Activated CD8-positive, alpha-beta memory T cell treated with anti-CD3 and anti-CD28 coated beads, Interleukin-2, amount 10 ng/mL, durations not matched to agents 7 days and 5 days (primary cell): ENCODE data around the gene AMOTL2. TPM values are rescaled to one million over a fixed set of nuclear protein-coding genes. Genes with fewer than 3 reads are reported as not detected.

Experiments
- ATAC-seq: fragments of 150-1000 bp; cut with Tn5 transposase; one replicate; pipeline ENCODE4 v1.10.0; 2021; ENCODE audit warnings: moderate library complexity
- CTCF ChIA-PET: fragments of 350-600 bp; sonication (Branson Sonifier 250); formaldehyde crosslinking; loops from one replicate; lab custom pipeline; 2021; ENCODE audit warnings: antibody characterized with exemption; lab: Charles Lee
- DNase-seq: peaks from one replicate; pipeline ENCODE4 v3.0.0-alpha.2; 2020
- H3K27ac Mint-ChIP-seq: one replicate; pipeline ENCODE4 v1.8.0; 2021; ENCODE audit warnings: mild to moderate bottlenecking, mixed read lengths
- H3K27me3 Mint-ChIP-seq: one replicate; pipeline ENCODE4 v1.8.0; 2021; ENCODE audit warnings: mixed read lengths
- H3K36me3 Mint-ChIP-seq: one replicate; pipeline ENCODE4 v1.8.0; 2021; ENCODE audit warnings: mild to moderate bottlenecking, mixed read lengths
- H3K4me1 Mint-ChIP-seq: one replicate; pipeline ENCODE4 v1.8.0; 2021; ENCODE audit warnings: mixed read lengths
- H3K4me3 Mint-ChIP-seq: one replicate; pipeline ENCODE4 v1.8.0; 2021; ENCODE audit warnings: mild to moderate bottlenecking, moderate library complexity, mixed read lengths
- H3K9me3 Mint-ChIP-seq: one replicate; pipeline ENCODE4 v1.8.0; 2022; ENCODE audit warnings: low read depth, mixed read lengths
- total RNA-seq, 2 experiments: library from RNA; stranded (reverse); gene quantifications; one replicate each; pipeline ENCODE4 v1.2.3, GENCODE V29; 2021

Gene AMOTL2
- total RNA-seq, 2 experiments from 2014 or later = not detected

DNA sequence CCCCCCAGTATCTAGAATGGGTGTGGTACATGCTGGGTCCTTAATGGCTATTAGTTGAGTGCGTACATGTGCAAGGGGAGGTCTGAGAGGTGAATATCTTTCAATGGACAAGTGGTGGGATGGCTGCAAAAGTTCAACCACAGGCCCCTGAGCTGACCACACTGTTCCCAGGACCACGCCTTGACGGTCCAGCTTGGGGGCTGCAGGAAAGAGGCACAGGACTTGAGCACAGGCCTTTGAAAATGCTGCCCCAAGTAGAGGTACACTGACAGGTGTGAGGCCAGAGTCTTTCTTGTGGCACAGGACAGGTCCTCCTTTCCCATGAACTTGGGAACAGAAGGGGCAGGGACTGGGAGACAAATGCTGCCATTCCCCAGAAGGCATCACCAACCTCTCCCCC is 24.0 kb downstream of the AMOTL2 start:
- DNase-seq = no peak
- CTCF ChIA-PET = no interaction called here
- ATAC-seq = no peak
- Mint-ChIP-seq H3K4me3 (no peak overlapping the region), H3K27me3 (peaks cover 3% of the 10 kb centered on the region), H3K36me3 (no peaks in the 10 kb centered on the region), H3K27ac (no peak overlapping the region), H3K9me3 (no peaks in the 10 kb centered on the region), H3K4me1 (no peaks in the 10 kb centered on the region)

DNA sequence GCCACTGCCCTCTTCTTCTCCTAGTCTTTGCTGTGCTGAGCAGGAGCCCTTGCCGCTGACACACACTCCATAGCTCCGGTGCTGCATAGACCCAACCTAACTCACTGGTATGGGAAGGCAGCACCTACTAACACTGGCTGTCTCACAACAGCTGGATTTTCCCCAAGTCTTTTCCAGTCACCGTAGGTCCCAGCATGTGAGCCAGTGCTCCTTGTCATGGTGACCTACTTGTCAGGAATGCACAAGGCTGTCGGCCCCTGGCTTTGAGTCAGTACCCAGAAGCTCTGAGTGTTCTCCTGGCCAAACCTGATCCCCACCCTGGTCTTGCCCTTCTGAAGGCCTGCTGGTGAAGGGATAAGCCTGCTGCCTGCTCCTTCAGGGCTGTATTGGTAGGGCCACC is 25.7 kb downstream of the AMOTL2 start:
- CTCF ChIA-PET = no interaction called here
- no peaks in the 10 kb centered on the region for H3K9me3 Mint-ChIP-seq
- DNase-seq (no peak), ATAC-seq (no peak)
- no peaks in the 10 kb centered on the region for H3K36me3 Mint-ChIP-seq
- peaks cover 6% of the 10 kb centered on the region for H3K27me3 Mint-ChIP-seq
- no peak overlapping the region for H3K4me3 Mint-ChIP-seq
- H3K27ac Mint-ChIP-seq = no peak overlapping the region
- peaks cover 4% of the 10 kb centered on the region for H3K4me1 Mint-ChIP-seq

DNA sequence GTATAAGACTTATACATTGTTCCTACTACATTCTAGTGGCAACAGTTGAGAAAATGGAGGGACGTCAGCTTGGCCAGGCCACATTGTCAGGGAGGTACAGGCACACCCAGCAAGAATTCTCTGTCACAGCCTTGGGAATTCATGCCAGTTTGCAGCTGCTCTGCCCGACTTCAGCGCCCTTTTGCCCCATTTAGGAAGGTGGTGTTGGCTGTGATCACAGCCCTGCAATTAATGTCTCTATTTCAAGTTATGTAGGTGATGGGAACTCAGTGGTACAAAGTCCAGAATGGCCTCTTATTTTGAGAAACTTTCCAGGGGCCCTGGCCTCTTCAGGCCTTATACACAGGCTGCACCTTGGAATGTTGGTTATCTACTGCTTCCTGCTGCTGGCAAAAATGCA is 26.7 kb downstream of the AMOTL2 start:
- no peaks in the 10 kb centered on the region for H3K9me3 Mint-ChIP-seq
- H3K27ac Mint-ChIP-seq = no peak overlapping the region
- CTCF ChIA-PET = no interaction called here
- H3K4me1 Mint-ChIP-seq = peaks cover 4% of the 10 kb centered on the region
- peaks cover 4% of the 10 kb centered on the region for H3K27me3 Mint-ChIP-seq
- no peak overlapping the region for H3K4me3 Mint-ChIP-seq
- ATAC-seq (no peak), DNase-seq (no peak)
- no peaks in the 10 kb centered on the region for H3K36me3 Mint-ChIP-seq

DNA sequence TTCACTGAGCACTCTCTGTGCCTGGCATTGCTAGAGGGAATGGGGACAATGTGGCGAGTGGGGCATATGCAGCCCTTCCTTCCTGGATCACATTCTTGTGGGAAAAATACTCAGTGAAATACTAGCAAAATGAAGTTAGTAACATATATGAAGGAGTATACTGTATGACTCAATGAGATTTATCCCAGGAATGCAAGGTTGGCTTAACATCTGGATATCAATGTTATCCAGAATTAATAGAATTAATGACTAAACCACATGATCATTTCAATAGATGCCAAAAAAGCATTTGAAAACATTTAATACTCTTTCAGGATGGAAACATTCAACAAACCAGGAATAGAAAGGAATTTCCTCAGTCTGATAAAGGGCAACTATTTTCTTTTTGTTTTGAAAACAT is 27.5 kb downstream of the AMOTL2 start:
- H3K9me3 Mint-ChIP-seq = no peaks in the 10 kb centered on the region
- no peak for ATAC-seq
- CTCF ChIA-PET = no interaction called here

DNA sequence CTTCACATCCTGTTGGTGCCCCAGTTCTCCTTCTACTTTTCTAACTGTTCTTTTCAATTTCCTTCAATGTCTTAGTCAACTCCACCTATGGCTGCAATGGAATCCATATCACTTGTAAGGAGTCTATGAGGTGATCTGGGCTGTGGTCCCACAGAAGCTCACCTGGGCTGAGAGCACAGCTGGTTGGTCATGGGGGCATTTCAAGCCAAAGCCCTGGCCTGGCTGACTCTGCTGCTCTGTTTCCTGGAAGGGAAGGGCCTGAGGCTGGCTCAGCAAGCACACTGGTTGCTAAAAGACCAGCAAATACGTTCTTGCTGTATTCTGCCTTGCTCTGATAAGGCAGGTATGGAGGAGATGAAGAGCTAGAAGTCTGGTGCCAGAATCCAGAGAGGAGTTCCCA is 29.0 kb downstream of the AMOTL2 start:
- no peak overlapping the region for H3K4me3 Mint-ChIP-seq
- no peaks in the 10 kb centered on the region for H3K9me3 Mint-ChIP-seq
- peaks cover 4% of the 10 kb centered on the region for H3K4me1 Mint-ChIP-seq
- CTCF ChIA-PET = interaction anchor here (1.6 kb wide), 1 partner anchor 106 kb away, joined by 3 read pairs; no protein-coding TSS in a partner anchor
- no peaks in the 10 kb centered on the region for H3K36me3 Mint-ChIP-seq
- H3K27me3 Mint-ChIP-seq = peaks cover 4% of the 10 kb centered on the region
- no peak overlapping the region for H3K27ac Mint-ChIP-seq
- no peak for ATAC-seq
- no peak for DNase-seq

More for the DNA sequence above, 27.5 kb downstream of the AMOTL2 start:
- H3K4me1 Mint-ChIP-seq = peaks cover 4% of the 10 kb centered on the region
- H3K4me3 Mint-ChIP-seq = no peak overlapping the region
- H3K27me3 Mint-ChIP-seq = peaks cover 4% of the 10 kb centered on the region
- no peak overlapping the region for H3K27ac Mint-ChIP-seq
- H3K36me3 Mint-ChIP-seq = no peaks in the 10 kb centered on the region
- no peak for DNase-seq

DNA sequence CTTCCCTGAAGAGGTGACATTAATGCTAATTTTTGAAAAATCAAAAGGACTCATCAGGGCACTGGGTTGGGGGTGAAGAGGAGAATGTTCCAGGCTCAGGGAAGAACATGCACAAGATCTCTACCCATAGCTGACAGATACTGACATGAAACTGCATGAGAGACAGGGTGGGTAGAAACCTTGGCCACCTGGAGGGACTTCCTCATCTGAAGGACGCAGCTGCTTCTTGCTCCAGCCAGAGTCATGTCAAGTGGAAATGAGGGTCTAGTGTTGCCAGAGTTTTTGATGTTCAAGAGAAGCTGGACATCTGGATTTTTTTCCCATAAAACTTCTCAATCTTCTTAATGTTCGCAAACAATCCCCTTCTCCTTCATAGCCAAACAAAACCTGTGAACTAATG is 29.7 kb downstream of the AMOTL2 start:
- ATAC-seq (no peak), DNase-seq (no peak)
- Mint-ChIP-seq H3K4me3 (no peak overlapping the region), H3K4me1 (peaks cover 4% of the 10 kb centered on the region), H3K36me3 (no peaks in the 10 kb centered on the region), H3K27ac (no peak overlapping the region), H3K9me3 (no peaks in the 10 kb centered on the region), H3K27me3 (peaks cover 4% of the 10 kb centered on the region)
- CTCF ChIA-PET = interaction anchor here (1.6 kb wide), 1 partner anchor 106 kb away, joined by 3 read pairs; no protein-coding TSS in a partner anchor

DNA sequence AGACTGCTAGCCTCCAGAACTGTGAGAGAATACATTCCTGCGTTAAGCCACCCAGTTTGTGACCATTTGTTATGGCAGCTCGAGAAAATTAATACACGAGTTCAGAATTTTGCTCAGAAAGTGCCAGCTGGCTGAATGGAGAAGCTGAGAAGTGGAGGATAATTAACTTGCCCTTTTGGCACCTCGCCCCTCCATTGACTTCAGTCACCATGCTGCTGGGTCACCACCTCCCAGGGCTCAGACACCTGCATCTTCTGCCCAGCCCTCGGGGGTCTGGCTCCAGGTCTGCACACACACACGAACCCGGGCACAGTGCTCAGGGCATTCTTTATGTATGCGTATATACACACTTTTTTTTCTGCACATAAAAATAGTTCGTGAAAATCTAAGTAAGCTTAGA is 32.0 kb downstream of the AMOTL2 start:
- H3K4me1 Mint-ChIP-seq = peaks cover 4% of the 10 kb centered on the region
- DNase-seq = no peak
- peaks cover 4% of the 10 kb centered on the region for H3K27me3 Mint-ChIP-seq
- H3K4me3 Mint-ChIP-seq = no peak overlapping the region
- no peak for ATAC-seq
- H3K27ac Mint-ChIP-seq = no peak overlapping the region
- no peaks in the 10 kb centered on the region for H3K36me3 Mint-ChIP-seq
- no peaks in the 10 kb centered on the region for H3K9me3 Mint-ChIP-seq
- CTCF ChIA-PET = no interaction called here

DNA sequence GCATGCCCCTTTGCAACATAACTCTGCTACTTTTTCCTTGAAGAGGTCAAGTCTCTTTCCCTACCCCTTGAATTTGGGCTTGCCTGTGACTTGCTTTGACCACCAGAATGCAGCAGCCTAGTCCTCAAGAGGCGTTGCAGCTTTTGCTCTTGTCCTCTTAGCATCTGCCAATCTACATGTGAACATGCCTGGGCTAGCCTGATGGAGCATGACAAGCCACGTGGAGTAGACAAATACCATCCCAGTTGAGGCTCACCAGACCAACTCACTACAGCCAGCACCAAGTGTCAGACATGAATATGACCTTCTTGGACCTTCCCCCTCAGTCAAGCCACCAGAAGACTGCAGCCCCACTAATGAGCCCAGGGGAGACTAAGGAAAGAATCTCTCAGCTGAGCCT is 32.9 kb downstream of the AMOTL2 start:
- H3K27me3 Mint-ChIP-seq = peaks cover 4% of the 10 kb centered on the region
- H3K4me3 Mint-ChIP-seq = no peak overlapping the region
- ATAC-seq (no peak), DNase-seq (no peak)
- CTCF ChIA-PET = no interaction called here
- no peak overlapping the region for H3K27ac Mint-ChIP-seq
- no peaks in the 10 kb centered on the region for H3K9me3 Mint-ChIP-seq
- peaks cover 4% of the 10 kb centered on the region for H3K4me1 Mint-ChIP-seq
- H3K36me3 Mint-ChIP-seq = no peaks in the 10 kb centered on the region

DNA sequence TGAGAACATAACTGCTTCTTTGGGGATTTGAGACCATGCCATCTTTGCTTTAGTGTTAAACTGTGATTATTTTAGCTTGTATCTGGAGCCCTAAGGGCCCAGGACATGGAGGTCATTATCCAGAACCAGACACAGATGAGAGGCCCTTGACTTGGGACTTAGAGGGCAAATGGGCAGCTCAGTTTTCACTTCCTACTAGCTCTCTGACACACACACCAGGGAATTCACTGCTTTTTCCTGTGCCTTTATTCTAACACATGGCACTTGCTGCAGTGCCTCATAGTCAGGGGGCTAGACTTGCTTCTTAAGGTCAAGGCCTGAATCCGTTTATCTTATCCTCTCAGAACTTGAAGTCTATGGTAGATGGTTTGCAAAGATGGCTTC is 33.3 kb downstream of the AMOTL2 start:
- CTCF ChIA-PET = interaction anchor here (0.7 kb wide), 1 partner anchor 33 kb away, joined by 3 read pairs; no protein-coding TSS in a partner anchor
- Mint-ChIP-seq H3K9me3 (no peaks in the 10 kb centered on the region), H3K27me3 (peaks cover 4% of the 10 kb centered on the region), H3K4me3 (no peak overlapping the region), H3K27ac (no peak overlapping the region), H3K4me1 (peaks cover 4% of the 10 kb centered on the region), H3K36me3 (no peaks in the 10 kb centered on the region)
- ATAC-seq (no peak), DNase-seq (no peak)

DNA sequence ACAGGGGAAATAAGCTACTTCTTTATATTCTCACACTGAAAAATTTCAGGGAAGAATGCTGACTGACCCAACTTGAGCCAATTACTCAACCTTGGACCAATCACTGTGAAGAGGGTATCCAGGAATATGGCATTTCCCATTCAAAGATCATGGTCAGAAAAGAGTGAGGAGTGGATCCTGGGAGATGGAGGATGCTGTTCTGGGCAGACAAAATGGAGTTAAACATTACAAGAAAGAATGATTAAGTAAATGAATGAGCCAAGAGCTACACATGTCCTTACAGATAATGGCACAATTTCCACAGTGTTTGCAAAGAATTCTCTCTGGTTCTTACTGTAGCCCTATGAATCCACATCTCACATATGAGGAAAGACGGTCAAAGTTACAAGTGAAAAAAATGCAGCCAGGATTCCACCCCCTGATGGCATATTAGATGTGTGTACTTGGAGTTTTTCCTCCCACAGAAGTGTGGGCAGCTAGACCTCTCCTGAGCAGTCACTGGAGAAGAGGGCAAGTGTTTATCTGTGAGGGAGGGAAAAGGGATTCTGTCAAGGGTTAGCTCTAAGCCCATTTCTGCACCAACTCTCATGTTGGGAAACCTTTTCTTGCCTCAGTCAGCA is 33.8 kb downstream of the AMOTL2 start:
- H3K27ac Mint-ChIP-seq = no peak overlapping the region
- no peak for ATAC-seq
- no peak overlapping the region for H3K4me3 Mint-ChIP-seq
- H3K27me3 Mint-ChIP-seq = peaks cover 4% of the 10 kb centered on the region
- H3K4me1 Mint-ChIP-seq = peaks cover 4% of the 10 kb centered on the region
- H3K36me3 Mint-ChIP-seq = no peaks in the 10 kb centered on the region
- DNase-seq = no peak
- CTCF ChIA-PET = interaction anchor here (0.7 kb wide), 1 partner anchor 32 kb away, joined by 3 read pairs; no protein-coding TSS in a partner anchor
- H3K9me3 Mint-ChIP-seq = no peaks in the 10 kb centered on the region

DNA sequence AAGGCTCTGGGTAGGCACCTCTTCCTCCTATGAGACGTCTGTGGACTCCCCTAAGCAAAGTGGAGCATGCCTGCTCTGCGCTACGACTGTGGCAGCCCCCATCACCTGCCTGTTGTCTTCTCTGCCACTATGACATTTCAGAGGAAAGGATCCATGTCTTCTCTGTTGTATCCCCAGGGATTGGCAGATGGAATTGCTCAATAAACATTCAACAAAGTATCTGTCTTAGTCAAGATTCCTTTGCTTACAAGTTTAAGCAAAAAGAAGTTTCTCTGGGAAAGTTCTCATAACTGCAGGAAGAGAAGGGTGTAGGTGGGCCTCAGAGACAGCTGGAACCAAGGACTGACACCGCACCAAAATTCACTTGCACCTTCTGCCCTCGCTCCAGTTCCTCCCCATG is 34.3 kb downstream of the AMOTL2 start:
- no peak for ATAC-seq
- peaks cover 1% of the 10 kb centered on the region for H3K4me1 Mint-ChIP-seq
- no peaks in the 10 kb centered on the region for H3K36me3 Mint-ChIP-seq
- no peaks in the 10 kb centered on the region for H3K27me3 Mint-ChIP-seq
- H3K9me3 Mint-ChIP-seq = no peaks in the 10 kb centered on the region
- CTCF ChIA-PET = no interaction called here
- no peak overlapping the region for H3K4me3 Mint-ChIP-seq
- no peak overlapping the region for H3K27ac Mint-ChIP-seq
- DNase-seq = no peak

DNA sequence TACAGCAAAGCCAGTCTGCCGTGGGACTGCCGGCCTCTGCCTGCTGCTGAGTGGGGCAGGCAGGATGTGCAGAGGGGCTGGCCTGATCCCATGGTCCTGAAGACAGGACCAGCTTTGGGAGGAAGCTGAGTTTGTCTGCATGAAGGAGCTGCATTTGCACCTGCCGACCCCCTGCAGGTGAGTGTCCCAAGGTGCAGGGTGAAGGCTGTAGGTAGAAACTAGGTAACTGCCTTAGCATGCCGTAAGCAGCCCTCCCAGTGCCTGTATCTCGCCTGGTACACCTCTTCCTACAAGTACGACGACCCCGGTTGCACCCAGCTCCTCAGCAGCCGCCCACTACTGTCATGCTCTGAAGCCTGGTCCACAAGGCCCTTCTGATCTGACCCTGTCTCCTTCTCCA is 34.9 kb downstream of the AMOTL2 start:
- CTCF ChIA-PET = interaction anchor here (1.4 kb wide), 1 partner anchor 27 kb away, joined by 3 read pairs; no protein-coding TSS in a partner anchor
- H3K27me3 Mint-ChIP-seq = no peaks in the 10 kb centered on the region
- H3K4me3 Mint-ChIP-seq = no peak overlapping the region
- DNase-seq (no peak), ATAC-seq (no peak)
- H3K4me1 Mint-ChIP-seq = no peaks in the 10 kb centered on the region
- no peaks in the 10 kb centered on the region for H3K9me3 Mint-ChIP-seq
- no peak overlapping the region for H3K27ac Mint-ChIP-seq
- H3K36me3 Mint-ChIP-seq = no peaks in the 10 kb centered on the region

DNA sequence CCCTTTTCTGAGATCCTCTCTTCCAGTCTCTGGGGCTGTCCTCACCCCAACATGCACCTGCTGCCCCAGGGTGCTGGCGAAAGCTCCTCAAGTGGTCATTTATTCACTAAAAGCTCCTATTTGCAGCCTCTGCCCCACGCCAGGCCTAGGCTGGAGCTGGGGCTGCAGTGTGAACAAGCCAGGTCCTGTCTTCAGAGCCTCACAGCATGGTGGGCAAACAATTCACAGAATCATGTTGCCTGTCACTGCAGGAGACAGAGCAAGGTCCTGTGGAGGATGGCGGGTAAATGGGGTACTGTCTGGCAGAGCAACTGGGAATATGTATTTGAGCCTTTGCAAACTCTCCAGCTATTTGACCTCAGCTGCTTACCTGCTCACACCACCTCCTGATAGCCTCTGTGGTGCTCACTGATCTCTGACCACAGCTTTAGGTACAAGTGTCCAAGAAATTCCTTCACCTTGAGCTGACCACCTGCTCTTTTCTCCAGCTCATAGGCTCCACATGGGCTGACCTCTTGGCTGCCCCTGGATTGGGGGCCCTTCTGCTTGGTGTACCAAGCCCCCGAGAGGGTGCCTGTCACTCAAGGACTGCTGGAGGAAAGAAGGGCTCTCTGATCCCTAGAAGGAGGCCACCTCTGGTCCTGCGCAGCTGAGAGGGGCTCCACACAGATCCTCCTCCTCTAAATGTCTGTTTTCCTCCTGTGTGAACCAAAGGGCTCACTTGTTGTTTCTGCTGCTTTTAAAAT is 35.6 kb downstream of the AMOTL2 start:
- ATAC-seq (no peak), DNase-seq (no peak)
- Mint-ChIP-seq H3K27me3 (no peaks in the 10 kb centered on the region), H3K27ac (no peak overlapping the region), H3K4me1 (no peaks in the 10 kb centered on the region), H3K9me3 (no peaks in the 10 kb centered on the region), H3K36me3 (no peaks in the 10 kb centered on the region), H3K4me3 (no peak overlapping the region)
- CTCF ChIA-PET = interaction anchor here (1.4 to 1.6 kb wide), 2 partner anchors 28 to 31 kb away, joined by 3 to 4 read pairs; no protein-coding TSS in a partner anchor

DNA sequence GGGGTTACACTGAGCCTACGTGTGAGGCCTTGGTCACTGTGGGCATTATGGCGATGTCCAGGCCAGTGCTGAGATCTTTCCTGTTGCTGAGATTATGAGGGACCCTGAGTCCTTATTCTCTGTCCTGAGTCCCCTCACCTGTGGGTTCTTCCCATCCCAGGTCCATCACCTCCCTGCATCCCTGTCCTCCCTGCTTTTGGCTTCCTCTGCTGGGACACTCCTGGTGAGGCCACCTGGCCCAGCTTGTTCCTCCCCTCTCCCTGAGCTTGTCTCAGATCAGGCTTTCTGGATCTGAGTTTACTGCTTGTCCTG is 36.1 kb downstream of the AMOTL2 start:
- no peaks in the 10 kb centered on the region for H3K4me1 Mint-ChIP-seq
- no peaks in the 10 kb centered on the region for H3K9me3 Mint-ChIP-seq
- DNase-seq (no peak), ATAC-seq (no peak)
- H3K36me3 Mint-ChIP-seq = no peaks in the 10 kb centered on the region
- no peak overlapping the region for H3K27ac Mint-ChIP-seq
- H3K27me3 Mint-ChIP-seq = no peaks in the 10 kb centered on the region
- H3K4me3 Mint-ChIP-seq = no peak overlapping the region
- CTCF ChIA-PET = interaction anchor here (1.4 to 1.6 kb wide), 2 partner anchors 28 to 30 kb away, joined by 3 to 4 read pairs; no protein-coding TSS in a partner anchor
